ENCODE measurements around the gene MCCC1.
"Not testable (repeated sequence)": the region's sequence is repeated elsewhere in the genome, so short reads cannot be mapped to it uniquely, and the experiment has no call there.

Gene MCCC1

DNA sequence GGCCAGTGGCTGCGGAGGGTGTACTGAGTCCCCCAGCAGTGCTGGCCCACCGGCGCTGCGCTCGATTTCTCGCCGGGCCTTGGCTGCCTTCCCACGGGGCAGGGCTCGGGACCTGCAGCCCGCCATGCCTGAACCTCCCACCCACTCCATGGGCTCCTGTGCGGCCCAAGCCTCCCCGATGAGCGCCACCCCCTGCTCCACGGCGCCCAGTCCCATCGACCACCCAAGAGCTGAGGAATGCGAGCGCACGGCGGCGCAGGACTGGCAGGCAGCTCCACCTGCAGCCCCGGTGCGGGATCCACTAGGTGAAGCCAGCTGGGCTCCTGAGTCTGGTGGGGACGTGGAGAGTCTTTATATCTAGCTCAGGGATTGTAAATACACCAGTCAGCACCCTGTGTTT is 1.7 kb upstream of the MCCC1 start:
- DNase-seq: not testable (repeated sequence)

DNA sequence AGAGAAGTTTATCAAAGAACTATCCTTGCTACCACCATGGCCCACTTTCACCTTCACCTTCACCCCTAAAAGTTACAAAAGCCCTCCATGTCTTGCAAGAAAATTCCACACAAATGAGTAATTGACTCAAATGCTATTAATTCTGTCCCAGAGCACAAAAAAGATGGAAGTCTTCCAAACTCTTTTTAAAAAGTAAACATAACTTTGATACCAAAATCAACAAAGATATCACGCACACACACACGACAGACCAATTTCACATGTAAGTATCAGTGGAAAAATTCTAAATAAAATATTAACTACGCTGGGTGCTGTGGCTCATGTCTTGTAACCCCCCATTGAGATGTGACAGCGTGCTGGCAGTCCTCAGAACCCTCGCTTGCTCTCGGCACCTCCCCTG is 1.1 kb upstream of the MCCC1 start:
- no peak for DNase-seq

DNA sequence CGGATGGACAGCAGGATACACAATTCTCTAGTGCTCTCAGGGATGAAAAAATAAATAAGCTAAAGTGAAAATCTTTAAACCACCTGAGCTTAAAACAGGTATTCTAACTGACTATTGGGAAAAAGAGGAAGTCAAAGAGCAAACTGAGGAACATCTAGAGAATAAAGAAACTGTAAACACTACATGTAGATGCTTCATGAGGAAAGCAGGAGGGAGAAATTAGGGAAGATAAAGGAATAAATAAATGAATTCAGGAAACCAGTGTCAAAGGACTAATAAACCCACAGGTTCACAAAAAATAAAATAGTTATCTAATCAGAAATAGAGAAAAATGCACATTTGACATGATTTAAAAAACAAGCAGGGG is 525 bp upstream of the MCCC1 start:
- no peak for DNase-seq

DNA sequence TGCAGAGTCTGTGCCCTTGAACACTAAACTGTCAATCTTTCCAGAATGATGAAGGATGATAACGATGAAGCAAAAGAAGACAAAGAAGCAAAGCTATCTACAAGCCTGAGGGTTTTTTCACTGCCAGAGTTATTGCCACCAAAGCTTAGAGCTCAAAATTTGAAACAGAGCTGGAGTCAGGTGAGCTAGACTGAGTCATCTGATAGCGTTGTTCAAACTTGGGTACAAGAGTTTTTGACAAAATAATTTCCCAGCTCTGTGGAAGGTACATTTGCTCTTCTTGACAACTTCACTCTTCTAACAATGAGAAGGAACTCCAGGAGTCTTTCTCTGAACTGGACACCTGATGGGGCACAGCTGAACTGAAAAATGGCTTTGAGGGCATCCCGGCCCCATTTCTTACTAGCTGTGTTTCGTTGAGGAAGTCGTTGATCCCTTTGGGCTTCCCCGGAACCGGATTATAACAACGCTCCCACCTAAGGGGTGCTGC is 715 bp downstream of the MCCC1 start:
- DNase-seq: no peak

DNA sequence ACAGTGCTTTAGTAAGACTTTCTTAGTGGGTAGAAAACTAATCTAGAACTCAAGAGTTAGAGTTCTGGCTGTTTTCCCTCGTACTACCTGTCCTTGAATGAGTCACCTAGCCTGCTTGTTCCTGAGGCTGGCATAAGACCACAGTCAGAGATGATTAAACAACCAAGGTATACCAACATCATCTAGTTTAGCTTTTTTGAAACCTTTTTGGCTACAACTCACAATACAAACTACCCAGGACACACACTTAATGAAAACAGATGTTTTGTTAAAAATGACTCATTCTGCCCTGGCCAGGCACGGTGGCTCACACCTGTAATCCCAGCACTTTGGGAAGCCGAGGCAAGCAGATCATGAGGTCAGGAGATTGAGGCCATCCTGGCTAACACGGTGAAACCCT is 4.6 kb downstream of the MCCC1 start:
- DNase-seq: no peak

DNA sequence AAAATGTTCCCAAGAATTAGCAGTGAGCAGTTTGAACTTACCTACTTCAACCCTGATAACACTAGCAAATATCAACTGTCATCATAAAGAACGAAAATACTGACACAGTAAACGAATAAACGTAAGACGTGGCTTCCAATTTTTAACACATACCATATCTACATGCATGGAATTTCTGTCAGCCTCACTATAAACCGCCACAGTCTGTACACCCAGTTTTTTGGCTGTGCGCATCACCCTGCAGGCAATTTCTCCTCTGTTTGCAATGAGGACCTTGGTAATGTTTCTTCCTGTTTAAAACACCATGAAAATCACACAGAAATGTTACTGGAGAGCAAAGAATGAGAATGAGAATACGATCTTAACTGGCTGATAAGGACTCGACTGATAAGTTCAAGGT is 7.0 kb downstream of the MCCC1 start:
- no peak for DNase-seq

DNA sequence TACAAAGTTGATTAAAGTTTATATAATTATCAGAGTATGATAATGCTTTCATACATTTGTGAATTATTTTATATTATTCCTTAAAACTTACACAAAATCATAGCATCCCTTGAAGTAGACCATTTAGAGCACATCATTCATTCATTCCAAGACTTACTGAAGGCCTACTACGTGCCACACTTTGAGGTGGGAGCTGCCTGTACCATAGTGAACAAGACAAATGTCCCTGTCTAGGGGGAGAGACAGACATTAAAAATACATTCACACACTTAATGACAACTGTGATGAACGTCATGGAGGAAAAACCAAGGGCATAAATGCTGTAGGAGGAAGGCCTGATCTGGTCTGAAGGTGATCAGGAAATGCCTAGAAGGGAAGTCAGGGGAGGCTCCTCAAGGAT is 12.1 kb downstream of the MCCC1 start:
- DNase-seq: no peak

DNA sequence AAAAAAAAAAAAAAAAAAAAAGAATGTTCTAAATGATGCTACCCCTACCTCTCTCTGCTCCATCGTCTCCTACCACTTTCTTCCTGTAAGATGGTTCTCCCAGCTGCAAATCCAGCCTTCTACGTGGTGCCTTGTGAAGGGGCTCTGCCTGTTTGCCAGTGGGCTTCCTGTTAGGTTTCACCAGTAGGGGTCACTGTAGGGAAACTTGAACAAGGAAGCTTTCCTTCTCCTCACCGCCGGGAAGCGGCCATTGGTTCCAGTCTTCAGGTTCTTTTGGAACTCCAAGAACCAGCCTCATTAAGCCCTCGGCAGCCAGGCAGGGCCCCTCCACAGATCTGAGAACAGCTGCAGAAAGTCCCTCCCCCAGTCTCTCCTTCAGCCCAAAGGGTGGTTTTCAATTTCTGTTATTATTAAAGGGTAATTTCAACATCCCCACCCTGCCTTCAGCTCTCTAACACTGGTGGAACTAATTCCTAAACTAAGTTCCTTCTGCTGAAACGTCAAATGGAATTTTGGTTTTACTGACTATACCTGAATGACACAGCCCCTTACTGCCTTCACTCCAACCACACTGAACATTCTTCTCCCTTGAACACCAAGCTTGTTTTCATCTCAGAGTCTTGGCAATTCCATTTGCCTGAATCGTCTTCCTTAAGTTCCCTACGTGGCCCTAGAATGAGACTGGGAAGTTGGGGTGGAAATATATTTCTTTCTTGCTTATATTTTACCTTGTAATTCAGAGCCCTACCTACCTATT is 13.5 kb downstream of the MCCC1 start:
- DNase-seq: peak in 1 of 2 experiments; percentile 3

DNA sequence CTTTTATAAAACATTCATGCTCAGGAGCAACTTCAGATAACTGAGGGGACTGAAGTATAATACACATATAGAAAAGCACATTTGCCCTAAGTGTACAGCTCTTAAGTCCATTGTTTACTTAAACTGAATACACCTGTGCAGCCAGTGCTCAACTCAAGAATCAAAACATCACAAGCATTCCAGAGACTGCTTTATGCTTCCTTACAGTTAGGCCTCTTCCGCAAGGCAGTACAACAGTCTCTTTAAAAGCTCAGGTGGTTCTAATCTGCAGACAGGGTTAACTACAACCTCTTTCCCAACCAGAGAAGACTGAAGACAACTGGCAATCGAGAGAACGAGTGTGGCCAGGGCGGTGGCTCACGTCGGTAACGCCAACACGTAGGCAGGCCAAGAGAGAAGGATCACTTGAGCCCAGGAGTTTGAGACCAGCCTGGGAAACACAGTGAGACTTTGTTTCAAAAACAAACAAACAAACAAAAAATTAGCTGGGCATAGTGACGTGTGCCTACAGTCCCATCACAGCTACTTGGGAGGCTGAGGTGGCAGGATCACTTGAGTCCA is 16.9 kb downstream of the MCCC1 start:
- DNase-seq: no peak

DNA sequence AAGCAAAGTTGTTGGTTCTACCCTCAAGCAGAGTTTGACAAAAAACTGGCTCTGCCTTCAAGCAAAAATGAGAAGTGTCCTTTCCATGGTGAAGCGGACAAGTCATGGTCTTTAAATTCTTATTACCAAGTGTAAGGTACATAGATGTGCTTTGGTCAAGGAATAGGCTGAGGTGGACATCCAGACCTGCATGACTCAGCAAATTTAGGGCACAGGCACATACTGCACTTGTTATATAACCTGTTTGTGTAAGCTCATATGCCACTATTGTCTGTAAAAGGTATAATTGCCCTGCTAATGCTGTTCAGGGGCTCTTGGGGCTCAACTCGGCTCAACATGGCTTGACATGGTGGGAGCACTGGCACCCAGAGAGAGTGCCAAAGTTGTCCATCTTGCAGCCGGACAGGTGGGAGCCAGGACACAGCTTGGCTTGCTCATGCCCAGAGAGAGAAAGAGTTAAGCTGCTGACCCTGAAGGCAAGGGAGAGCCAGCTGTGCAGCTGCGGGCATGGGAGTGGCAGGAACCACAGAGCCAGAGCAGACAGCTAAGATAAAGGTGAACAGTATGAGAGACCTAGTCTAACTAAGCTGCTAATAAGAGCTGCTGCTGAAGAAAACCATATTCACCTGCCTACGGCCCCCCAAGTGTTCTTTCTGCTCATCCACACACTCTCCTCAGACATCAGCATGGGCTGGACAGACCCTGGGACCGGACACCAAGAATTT is 17.7 kb downstream of the MCCC1 start:
- no peak for DNase-seq

DNA sequence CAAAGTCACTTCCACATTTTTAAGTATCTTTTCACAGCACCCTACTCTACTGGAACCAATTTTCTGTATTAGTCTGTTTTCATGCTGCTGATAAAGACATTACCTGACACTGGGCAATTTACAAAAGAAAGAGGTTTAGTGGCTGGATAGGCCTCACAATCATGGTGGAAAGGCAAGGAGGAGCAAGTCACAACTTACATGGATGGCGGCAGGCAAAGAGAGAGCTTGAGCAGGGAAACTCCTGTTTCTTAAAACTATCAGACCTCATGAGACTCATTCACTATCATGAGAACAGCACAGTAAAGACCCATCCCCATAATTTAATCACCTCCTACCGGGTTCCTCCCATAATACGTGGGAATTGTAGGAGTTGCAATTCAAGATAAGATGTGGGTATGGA is 18.7 kb downstream of the MCCC1 start:
- no peak for DNase-seq

DNA sequence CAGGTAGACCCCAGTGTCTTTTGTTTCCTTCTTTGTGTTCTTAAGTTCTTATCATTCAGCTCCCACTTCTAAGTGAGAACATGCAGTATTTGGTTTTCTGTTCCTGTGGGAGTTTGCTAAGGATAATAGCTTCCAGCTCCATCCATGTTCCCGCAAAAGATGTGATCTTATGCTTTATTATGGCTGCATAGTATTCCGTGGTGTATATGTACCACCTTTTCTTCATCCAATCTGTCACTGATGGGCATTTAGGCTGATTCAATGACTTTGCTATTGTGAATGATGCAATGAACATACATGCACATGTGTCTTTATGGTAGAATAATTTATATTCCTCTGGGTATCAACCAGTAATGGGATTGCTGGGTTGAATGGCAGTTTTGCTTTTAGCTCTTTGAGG is 24.4 kb downstream of the MCCC1 start:
- no peak for DNase-seq

DNA sequence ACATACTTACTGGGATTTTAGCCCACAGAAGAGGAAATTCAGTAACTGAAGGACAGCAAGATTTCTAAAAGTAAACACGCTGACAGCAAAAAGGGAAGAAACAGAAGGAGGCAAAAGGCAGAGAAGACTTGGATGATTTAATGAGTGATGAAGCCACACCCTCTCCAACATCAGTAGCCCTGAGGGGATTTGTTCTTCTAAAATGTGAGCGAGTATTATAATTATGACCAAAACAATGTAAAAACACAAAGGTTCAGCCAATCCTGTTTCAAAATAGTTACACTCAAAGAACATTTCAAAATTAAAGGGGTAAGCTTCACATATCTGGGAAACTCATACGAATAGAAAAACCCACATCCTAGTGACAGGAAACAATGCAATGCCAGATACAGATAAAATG is 25.0 kb downstream of the MCCC1 start:
- DNase-seq: peak in 1 of 2 experiments; percentile 51

DNA sequence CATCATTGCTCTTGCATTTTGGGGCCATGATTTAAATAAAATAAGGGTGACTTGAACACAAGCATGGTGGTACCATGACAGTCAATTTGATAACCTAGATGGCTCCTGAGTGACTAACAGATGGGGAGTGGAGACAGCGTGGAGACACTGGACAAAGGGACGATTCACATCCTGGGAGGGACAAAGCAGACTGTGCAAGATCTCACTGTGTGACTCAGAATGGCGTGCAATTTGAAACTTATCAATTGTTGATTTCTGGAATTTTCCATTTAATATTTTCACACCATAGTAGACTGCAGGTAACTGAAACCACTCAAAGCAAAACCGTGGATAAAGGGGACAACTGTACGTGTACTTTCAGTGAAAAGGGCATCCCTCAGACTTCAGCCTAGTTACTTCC is 25.5 kb downstream of the MCCC1 start:
- peak; percentile 23 to 57 for DNase-seq

DNA sequence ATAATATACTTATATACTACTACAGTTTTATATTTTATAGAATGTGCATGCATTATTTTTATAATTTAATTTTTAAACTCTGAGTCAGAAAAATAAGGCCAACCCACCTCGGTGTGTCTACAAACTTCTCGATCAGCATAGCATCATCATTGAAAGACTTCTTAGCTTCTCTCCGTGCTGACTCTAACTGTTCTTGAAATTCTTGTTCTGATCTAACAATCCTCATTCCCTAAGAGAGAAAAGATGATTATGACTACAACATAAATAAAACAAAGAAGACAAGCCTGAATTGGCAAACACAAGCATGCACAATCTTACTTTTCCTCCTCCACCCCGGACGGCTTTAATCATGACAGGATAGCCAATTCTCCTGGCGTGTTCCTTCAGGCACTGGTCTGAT is 28.4 kb downstream of the MCCC1 start:
- no peak for DNase-seq

DNA sequence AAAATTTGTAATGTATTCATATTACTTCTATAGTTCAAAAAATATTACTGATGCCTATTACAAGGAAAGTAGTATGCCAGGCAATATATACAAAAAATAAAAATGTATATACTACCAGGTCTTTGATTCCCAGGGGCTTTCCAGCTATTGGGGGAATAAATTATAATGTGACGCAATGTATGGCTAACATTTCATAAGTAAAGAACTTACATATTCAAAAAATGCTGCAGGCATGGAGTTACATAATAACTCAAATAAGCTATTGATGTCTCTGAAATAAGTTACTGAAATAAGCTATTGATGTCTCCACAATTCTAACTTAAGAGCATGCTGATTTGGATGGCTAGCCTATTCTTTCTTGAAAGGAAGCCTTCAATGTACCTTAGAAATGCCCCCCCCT is 30.2 kb downstream of the MCCC1 start:
- DNase-seq: no peak

DNA sequence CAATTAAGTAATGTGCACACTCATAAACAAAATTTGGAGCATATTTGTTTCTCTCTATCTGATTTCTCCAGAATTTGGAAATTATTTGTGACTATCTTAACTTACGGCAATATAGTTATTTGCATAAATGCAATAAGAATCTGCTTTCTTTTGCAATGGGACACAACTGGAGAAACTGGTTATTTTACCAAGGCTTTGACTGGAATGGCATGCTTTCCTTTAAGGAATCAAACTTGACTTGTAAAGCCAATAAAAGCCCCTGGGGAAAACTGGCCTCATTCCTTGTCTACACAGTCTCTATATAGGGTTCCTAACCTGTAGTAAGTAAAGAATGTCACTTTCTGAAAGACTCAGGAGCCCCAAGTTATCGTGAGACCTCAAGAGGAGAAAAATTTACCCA is 32.4 kb downstream of the MCCC1 start:
- DNase-seq: not testable (repeated sequence)

DNA sequence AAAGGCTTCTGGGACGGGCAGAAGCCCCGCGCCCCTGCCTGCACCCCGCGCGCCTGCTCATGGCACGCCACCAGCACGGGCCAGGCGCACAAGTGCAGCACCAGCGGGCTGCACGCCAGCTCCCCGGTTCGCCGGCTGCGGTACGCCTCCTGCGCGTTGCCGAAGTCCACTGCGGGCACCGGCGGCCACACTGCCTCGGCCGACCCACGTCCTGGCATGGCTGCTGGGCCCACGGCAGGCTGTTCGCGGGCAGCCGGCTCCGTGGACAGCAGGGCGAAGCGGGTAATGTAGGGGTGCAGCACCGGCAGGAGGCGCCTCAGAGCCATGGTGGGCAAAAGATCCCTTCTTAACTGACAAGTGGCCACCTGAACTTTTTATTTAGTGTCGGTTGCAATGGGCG is 34.8 kb downstream of the MCCC1 start:
- no peak for DNase-seq

DNA sequence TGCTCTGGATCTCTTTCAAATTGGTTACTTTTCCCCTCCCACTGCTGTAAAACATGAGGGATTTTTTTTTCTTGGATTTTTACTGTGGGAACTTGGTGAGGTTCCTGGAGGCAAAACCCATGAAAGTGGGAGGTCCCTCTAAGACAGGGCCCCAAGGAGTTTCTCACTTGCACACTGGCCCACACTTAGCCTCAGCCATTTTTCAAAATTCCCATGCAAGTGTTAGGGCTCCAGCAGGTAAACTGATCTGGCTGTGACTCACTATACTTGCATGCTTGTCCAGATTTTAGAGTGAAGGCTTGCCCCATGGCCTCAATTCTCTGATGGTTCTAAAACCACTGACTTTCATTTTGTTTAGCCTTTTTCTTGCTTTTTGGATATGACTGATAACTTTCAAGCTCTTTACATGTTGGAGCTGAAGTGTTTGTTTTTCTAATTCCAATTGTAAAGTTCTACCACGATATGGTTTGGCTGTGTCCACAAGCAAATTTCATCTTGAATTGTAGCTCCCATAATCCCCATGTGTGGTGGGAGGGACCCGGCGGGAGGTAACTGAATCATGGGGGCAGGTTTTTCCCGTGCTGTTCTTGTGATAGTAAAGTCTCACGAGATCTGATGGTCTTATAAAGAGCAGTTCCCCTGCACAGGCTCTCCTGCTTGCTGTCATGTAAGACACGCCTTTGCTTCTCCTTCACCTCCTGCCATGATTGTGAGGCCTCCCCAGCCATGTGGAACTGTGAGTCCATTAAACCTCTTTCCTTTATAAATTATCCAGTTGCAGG is 37.7 kb downstream of the MCCC1 start:
- no peak for DNase-seq

DNA sequence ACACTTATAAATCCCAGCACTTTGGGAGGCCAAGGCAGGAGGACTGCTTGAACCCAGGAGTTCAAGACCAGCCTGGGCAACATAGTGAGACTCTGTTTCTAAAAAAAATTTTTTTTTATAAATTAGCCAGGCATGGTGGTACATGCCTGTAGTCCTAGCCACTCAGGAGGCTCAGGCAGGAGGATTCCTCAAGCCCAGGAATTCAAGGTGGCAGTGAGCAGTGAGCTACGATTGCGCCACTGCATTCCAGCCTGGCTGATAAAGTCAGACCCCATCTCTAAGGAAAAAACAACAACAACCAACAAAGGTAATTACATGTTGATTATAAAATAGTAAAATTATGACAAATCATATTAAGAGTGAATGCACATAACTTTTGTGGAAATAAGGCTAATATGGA is 40.9 kb downstream of the MCCC1 start:
- no peak for DNase-seq

DNA sequence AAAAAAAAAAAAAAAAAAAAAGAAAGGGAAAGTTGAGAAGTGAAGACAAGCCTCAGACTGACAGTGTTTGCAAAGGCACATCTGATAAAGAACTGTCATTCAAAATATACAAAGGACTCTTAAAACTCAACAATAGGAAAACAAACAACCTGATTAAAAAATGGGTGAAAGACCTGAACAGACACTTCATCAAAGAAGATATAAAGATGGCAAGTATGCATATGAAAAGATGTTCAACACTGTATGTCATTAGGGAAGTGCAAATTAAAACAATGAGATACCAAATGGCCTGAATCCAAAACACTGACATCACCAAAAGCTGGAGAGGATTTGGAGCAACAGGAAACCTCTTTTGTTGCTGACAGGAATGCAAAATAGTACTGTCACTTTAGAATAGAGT is 48.6 kb downstream of the MCCC1 start:
- no peak for DNase-seq

DNA sequence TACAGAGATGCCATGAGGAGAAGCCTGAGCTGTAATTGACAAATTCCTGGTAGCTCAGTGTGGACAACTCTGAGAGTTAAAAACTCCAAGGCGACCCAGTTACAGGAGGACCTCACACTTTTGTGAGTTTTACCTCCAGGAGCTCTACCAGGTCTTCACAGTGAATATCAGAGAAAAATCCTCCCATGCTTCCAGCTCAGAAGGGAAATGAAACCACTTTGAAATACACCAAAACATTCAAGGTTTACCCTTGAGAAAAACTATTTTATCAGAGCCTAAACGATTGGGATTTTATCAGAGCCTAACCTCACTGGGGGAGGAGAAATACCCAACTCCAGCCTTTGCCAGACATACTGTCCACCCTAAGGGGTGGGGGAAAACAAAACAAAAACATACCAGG is 52.4 kb downstream of the MCCC1 start:
- DNase-seq: no peak

DNA sequence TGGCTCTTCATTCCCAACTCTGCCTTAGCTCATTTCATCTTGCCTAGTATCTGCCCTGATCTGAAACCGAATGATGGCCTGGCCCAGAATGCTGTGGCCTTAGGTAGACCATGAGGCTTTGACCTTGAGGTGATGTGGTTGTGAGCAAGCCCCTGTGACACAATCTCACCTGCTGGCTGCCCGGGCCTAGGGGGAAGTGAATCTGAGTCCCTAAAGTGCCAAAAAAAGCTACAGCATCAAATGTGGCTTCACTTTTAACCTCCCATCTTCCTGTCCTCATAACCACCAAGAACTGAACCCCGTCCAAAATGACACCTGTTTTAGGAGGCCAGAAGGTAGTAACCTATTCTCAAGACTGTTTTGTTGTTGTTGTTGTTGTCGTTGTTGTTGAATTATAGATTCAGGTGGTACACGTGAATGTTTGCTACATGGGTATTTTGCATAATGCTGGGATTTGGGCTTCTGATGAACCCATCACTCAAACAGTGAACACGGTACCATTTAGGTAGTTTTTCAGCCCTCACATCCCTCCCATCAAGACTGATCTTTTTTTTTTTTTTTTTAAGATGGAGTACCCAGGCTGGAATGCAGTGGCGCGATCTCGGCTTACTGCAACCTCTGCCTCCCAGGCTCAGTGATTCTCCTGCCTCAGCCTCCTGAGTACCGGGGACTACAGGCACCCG is 54.6 kb downstream of the MCCC1 start:
- no peak for DNase-seq

Data from SW 1271 (cell line).